Posterior cingulate gyrus (tissue), 11 donors: ENCODE measurements around the gene ARHGAP4.

Experiments used
- DNase-seq, 10 donors: peaks; one replicate each; pipeline versions ENCODE4 v3.0.0 to v3.0.0-alpha.2; 2020 to 2021; ENCODE audit warnings: mixed read lengths in 3 of 10
- intact Hi-C: fragments of 100-400 bp; cut with DNase I; formaldehyde crosslinking; loops from one replicate; pipeline ENCODE4 v1.15.1; 2023

Gene ARHGAP4

DNA sequence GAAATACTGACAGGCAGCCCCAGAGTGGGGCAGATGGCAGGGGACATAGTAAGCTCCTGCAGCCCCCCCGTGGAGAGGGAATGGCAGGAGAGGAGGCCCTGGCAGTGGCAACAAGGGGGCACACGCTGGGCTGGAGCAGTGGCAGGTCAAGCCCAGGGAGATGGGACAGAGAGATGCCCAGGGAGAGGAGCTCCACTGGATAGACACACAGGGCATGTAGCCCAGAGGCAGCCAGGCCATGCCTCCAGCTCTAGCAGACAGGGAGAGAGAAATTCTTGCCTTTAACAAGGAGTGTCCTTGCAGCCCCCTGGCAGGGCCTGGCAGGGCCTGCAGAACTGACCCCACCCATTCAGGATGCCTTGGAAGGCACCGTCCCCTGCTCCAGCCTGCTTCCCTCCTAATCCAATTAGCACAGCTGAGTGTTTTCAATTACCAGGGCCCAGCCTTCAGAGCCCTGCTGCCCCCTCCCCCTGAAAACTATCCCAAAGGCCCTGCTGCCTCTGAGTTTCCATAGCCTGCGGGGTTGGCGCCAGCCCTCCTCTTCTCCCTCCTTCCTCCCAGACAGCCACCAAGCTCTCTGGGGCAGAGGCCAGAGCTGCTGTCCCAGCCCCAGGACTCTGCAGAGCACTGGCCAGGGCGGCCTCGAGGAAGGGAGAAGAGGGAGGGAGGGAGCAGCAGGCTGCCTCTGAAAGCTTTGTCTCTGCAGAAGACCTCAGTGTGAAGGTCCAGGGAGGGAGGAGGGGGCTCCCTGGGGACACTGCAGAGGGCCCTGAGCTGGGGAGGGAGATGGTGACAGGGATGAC, 52.6 kb downstream of the ARHGAP4 start:
- DNase-seq, result peak in 1 of 10 donors; percentile 65
- intact Hi-C loops, result no loop called here

- intact Hi-C loops, result no loop called here
- peak in 2 of 10 donors; percentile 78 to 83 for DNase-seq
Measured at GRCh38 chrX:153871946-153872878, 53.9 kb downstream of the ARHGAP4 start.

GRCh38 chrX:153871451-153871850, 54.6 kb downstream of the ARHGAP4 start:
- no peak for DNase-seq
- intact Hi-C loops, result no loop called here

DNA sequence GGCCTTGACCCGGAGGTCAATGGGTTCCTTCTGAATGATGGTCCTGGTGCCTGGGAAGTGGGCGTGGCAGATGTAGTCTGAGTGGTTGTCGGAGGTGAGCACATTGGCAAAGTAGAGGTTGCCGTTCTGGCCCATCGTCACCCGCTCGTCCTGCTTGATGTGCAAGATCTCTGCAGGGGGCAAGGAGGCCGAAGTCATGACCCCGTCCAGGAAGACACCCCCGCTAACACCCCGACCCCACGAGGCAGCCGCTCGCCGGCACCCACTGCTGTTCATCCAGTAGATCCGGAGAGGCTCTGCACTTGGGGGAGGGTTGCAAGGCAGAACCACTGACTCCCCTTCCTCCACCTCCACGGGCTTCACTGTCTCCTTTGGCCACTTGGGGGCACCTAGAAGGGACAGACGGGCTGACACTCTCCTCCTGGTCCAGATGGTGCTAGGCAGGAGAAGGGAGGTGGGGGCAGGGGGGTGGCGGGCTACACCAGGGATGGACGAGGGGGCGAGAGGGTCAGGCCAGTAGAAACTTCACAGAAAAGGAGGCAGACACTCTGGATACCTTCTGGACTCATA, 55.2 kb downstream of the ARHGAP4 start:
- DNase-seq, result no peak
- intact Hi-C loops, result no loop called here

DNA sequence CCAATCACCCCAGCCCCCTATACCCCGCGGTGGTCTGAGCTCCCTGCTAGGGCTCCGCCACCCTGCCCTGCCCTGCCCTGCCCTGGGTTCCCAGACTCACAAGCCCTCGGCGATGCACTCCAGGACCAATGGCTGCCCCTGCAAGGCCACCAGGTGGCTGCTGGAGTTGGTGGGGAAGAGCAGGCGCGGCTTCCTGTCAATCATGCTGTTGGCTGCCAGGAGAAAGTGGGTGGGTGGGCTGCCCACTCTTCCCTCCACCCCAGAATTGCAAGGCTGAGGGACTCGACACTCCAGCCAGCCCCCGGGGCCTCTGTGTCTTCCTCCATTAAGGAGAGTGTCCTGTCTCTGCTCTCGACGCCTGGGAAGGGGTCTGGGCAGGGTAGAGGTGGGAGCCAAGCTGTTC, 55.8 kb downstream of the ARHGAP4 start:
- intact Hi-C loops, result no loop called here

GRCh38 chrX:153869473-153870287, 56.4 kb downstream of the ARHGAP4 start:
- DNase-seq, result peak in 1 of 10 donors; percentile 82
- intact Hi-C loops, result no loop called here

More for the DNA sequence above, 55.8 kb downstream of the ARHGAP4 start:
- DNase-seq, result no peak

DNA sequence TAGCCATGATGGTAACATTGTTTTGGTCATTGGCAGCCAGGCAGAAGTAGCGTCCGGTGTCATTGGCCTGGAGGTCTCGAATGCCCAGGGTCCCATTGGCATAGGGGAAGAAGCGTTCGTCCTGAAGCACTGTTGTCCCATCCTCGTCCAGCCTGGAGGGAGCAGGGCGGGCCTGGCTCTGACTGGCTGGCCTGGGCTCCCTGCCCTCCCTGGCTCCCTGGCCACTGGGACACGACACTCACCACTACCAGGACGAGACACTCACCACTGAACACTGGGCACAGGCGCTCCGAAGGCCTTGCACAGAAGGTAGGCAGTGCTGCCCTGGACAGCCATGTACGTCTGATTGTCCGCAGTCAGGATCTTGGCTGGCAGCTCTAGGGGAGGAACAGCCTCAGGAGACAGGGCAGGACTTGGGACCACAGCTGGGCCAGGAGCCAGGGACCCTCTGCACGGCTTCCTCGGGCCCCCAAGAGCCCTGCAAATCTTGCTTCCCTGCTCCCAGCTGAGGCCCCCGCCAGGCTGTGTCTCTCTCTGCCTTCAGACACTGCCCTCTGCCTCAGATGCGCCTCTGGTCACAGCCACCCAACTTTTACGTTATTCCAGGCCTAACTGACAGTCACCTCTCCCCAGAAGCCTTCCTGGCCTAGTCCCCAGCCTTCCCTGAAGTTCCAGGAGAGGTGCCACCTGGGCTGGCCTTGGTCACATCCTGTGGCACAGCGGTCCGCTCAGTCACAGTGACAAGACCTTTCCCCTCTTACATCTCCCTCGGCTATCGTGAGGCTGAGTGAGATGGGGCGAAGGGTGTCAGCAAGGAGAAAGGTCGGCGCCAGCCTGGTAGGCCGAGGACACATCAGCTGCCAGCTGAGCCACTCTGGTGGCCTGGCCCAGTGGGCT, 57.2 kb downstream of the ARHGAP4 start:
- intact Hi-C loops, result no loop called here
- DNase-seq, result peak in 1 of 10 donors; percentile 67

- DNase-seq, result peak in 1 of 10 donors; percentile 58
- intact Hi-C loops, result no loop called here
Measured at GRCh38 chrX:153867671-153868070, 58.4 kb downstream of the ARHGAP4 start.

- peak in 2 of 10 donors; percentile 68 to 72 for DNase-seq
- intact Hi-C loops, result no loop called here
Measured at GRCh38 chrX:153867139-153867538, 58.9 kb downstream of the ARHGAP4 start.

DNA sequence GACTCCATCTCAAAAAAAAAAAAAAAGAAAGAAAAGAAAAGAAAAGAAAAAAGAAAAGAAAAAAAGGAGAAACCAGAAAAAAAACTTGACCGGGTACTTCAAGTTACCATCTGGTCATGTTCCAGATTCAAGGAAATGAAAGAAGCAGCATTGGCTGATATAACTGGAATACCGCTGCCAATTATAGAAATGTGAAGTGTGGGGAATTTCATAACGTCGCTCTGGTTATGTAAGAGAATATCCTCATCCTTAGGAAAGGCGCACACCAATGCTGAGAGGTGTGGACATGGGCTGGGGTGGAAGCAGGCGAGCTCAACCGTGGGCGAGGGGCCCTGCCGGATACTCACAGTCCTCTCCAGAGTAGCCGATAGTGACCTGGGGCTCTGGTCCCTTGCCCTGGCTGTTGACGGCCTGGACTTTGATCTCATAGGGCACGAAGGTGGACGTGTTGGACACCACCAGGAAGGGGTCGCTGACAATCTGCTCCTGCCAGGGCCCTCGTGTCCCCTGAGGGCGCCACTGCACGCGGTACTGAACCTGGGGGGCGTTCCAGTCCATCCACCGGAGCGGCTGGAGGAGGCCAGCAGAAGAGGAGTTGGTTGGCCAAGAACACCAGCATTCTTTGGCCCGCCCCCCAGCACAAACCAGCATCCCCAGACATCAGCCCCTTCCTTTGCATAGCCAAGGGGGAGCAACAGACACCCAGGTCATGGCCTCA, 59.6 kb downstream of the ARHGAP4 start:
- DNase-seq, result peak in 2 of 10 donors; percentile 64 to 83
- intact Hi-C loops, result no loop called here

DNA sequence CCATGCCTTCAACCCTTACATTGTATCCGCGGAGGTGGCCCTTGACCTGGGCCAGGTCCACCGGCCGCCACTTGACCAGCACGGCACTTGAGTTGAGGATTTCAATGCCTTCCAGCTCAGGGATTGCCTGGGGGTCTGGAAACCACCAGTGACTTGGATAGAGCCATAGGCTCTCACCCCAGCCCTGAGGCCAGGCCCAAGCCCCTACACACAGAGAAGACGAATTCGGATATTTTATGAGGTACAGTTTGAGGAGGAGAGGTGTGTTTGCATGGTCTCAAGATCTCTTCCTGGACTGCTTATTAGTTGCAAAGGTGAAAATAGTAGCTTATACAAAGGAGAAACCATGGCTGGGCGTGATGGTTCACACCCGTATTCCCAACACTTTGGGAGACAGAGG, 60.4 kb downstream of the ARHGAP4 start:
- intact Hi-C loops, result no loop called here
- DNase-seq, result no peak

- DNase-seq, result no peak
- intact Hi-C loops, result no loop called here
Measured at GRCh38 chrX:153865321-153865580, 60.8 kb downstream of the ARHGAP4 start.

DNA sequence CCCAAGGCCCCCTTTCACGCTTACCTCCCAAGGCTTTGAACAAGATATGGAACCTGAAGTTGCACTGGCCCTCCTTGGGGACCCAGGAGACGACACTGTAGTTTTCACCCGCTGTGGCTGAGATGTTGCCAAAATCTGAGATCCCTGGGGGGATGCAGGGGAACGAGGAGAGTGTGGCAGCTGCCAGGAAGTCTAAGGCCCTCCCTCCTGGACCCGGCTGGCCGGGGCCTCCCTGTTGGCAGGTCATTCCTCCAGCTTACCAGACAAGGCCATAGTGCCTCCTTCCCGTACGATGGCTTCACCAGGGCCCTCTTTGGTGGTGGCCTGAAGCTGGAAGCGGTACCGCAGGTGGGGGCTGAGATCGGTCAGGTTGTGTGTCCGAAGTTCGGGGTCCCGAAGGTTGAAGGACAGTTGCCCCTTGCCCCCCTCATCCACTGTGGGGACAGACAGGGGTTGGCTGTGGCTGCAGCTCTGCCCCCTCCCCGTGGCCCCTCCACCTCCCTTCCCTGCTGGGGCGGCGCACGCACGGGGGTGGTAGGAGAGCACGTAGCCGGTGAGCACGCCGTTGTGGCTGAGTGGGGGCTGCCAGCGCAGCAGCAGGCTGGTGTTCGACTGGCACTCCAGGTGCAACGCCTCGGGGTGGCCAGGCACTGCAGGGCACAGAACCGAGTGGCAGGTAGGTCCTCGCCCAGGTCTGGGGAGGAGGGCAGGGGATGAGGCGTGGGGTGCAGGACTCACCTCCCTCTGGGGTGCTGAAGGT, 61.3 kb downstream of the ARHGAP4 start:
- intact Hi-C loops, result no loop called here
- DNase-seq, result peak in 1 of 10 donors; percentile 85

- no peak for DNase-seq
- intact Hi-C loops, result no loop called here
Measured at GRCh38 chrX:153864101-153864500, 62.0 kb downstream of the ARHGAP4 start.

GRCh38 chrX:153863251-153863991, 62.6 kb downstream of the ARHGAP4 start:
- intact Hi-C loops, result no loop called here
- DNase-seq, result no peak

GRCh38 chrX:153862369-153863250, 63.5 kb downstream of the ARHGAP4 start:
- intact Hi-C loops, result no loop called here
- peak in 1 of 10 donors; percentile 68 for DNase-seq
